H1 (cell line): Measurements from ENCODE around the gene CST9L. TPM values are rescaled to one million over a fixed set of nuclear protein-coding genes. Genes with fewer than 3 reads are reported as not detected.

Source experiments
- CTCF ChIA-PET: fragments of 300-600 bp; sonication (Branson Sonifier 250); formaldehyde crosslinking; loops from one replicate; lab custom pipeline; 2021; ENCODE audit not compliant: partially characterized antibody; lab: Charles Lee
- POLR2A ChIA-PET: fragments of 300-600 bp; sonication (Branson Sonifier 250); formaldehyde crosslinking; loops from one replicate; lab custom pipeline; 2021; ENCODE audit warnings: inconsistent platforms; ENCODE audit not compliant: partially characterized antibody; lab: Charles Lee
- DNase-seq, 2 experiments: peaks; one replicate each; pipeline versions ENCODE4 v3.0.0 to v3.0.0-alpha.2; 2010 to 2022; ENCODE audit warnings: low spot score in 2 of 2, low read depth in 1 of 2, mixed read lengths in 1 of 2
- FAIRE-seq: peaks from 2 replicates; lab custom pipeline; 2011; peaks lifted over from hg19 to GRCh38; lab: Jason Lieb, UNC
- H2AFZ ChIP-seq: 2 replicates; pipeline ENCODE4 v1.8.1; 2012; ENCODE audit warnings: low read length, inconsistent platforms
- H2AK5ac ChIP-seq: 2 replicates; pipeline ENCODE4 v1.6.1; 2013; ENCODE audit warnings: low read depth, low read length
- H2BK120ac ChIP-seq: replicated peaks from 2 replicates; pipeline ENCODE3; 2013; ENCODE audit warnings: low read depth, low read length, inconsistent platforms
- H2BK12ac ChIP-seq: 2 replicates; pipeline ENCODE4 v1.6.1; 2013; ENCODE audit warnings: low read depth, low read length
- H2BK15ac ChIP-seq: 2 replicates; pipeline ENCODE4 v1.6.1; 2013; ENCODE audit warnings: low read length
- H2BK20ac ChIP-seq: 2 replicates; pipeline ENCODE4 v1.6.1; 2013; ENCODE audit warnings: low read length
- H2BK5ac ChIP-seq: 2 replicates; pipeline ENCODE4 v1.6.1; 2013; ENCODE audit warnings: low read depth, low read length
- H3K14ac ChIP-seq: 2 replicates; pipeline ENCODE4 v1.6.1; 2013; ENCODE audit warnings: inconsistent platforms; ENCODE audit not compliant: insufficient read length
- H3K18ac ChIP-seq: 2 replicates; pipeline ENCODE4 v1.6.1; 2013; ENCODE audit warnings: low read length; ENCODE audit errors: extremely low read depth
- H3K23ac ChIP-seq: 2 replicates; pipeline ENCODE4 v1.6.1; 2013; ENCODE audit warnings: inconsistent platforms; ENCODE audit not compliant: insufficient read length
- H3K23me2 ChIP-seq: 2 replicates; pipeline ENCODE4 v1.6.1; 2013; ENCODE audit warnings: low read depth, low read length
- H3K27ac ChIP-seq: 2 replicates; pipeline ENCODE4 v1.6.1; 2011; ENCODE audit warnings: low read depth, low read length, inconsistent platforms
- H3K27me3 ChIP-seq, 4 experiments: replicated peaks in 1 of 4; 1 replicate in 1 of 4; 2 replicates in 3 of 4; pipeline versions ENCODE4 v1.6.1 to v1.8.1; 2011 to 2013; ENCODE audit warnings: low read length in 3 of 4, mild to moderate bottlenecking in 3 of 4, inconsistent platforms in 2 of 4, mixed read lengths in 2 of 4, moderate library complexity in 1 of 4; ENCODE audit not compliant: control insufficient read depth in 3 of 4, insufficient read depth in 3 of 4; ENCODE audit errors: extremely low read depth in 1 of 4
- H3K36me3 ChIP-seq, 4 experiments: 2 replicates each; pipeline versions ENCODE4 v1.6.1 to v1.8.1; 2011 to 2013; ENCODE audit warnings: mild to moderate bottlenecking in 4 of 4, low read length in 3 of 4, moderate library complexity in 2 of 4, control low read depth in 1 of 4, inconsistent platforms in 1 of 4; ENCODE audit not compliant: insufficient read depth in 4 of 4, control insufficient read depth in 2 of 4
- H3K4ac ChIP-seq: replicated peaks from 2 replicates; pipeline ENCODE3; 2013; ENCODE audit warnings: low read length, low read depth, mixed read lengths, inconsistent platforms; ENCODE audit not compliant: insufficient read length
- H3K4me1 ChIP-seq, 4 experiments: replicated peaks in 1 of 4; 1 replicate in 1 of 4; 2 replicates in 3 of 4; pipeline versions ENCODE4 v1.6.1 to v1.8.1; 2011 to 2013; ENCODE audit warnings: low read length in 3 of 4, inconsistent platforms in 2 of 4, mixed read lengths in 1 of 4; ENCODE audit not compliant: insufficient read depth in 4 of 4, control insufficient read depth in 3 of 4
- H3K4me2 ChIP-seq, 2 experiments: 2 replicates each; pipeline versions ENCODE4 v1.6.1 to v1.8.1; 2011 to 2013; ENCODE audit warnings: low read depth in 2 of 2, low read length in 2 of 2, control low read depth in 1 of 2, inconsistent platforms in 1 of 2, mild to moderate bottlenecking in 1 of 2; ENCODE audit not compliant: insufficient read depth in 1 of 2
- H3K4me3 ChIP-seq, 4 experiments: fragments of 200-600, 300-600 bp in 1 of 4; sonication (generic), shearing (Covaris generic), sonication (Bioruptor Twin) in 1 of 4; 2 replicates each; pipeline versions ENCODE4 v1.5.1 to v1.8.1; 2011 to 2016; ENCODE audit warnings: low read length in 4 of 4, low read depth in 3 of 4, control low read depth in 2 of 4, inconsistent platforms in 2 of 4, mild to moderate bottlenecking in 2 of 4, mixed read lengths in 1 of 4, moderate library complexity in 1 of 4; ENCODE audit not compliant: insufficient read depth in 2 of 4; ENCODE audit errors: extremely low read depth in 1 of 4
- H3K56ac ChIP-seq: replicated peaks from 2 replicates; pipeline ENCODE3; 2013; ENCODE audit warnings: low read depth, mild to moderate bottlenecking, mixed read lengths, low read length, inconsistent platforms; ENCODE audit not compliant: insufficient read length
- H3K79me1 ChIP-seq: 2 replicates; pipeline ENCODE4 v1.6.1; 2013; ENCODE audit warnings: low read depth, low read length, control low read depth
- H3K79me2 ChIP-seq, 2 experiments: 2 replicates each; pipeline versions ENCODE4 v1.6.1 to v1.8.1; 2012 to 2013; ENCODE audit warnings: low read length in 2 of 2, mild to moderate bottlenecking in 2 of 2, inconsistent platforms in 1 of 2; ENCODE audit not compliant: insufficient read depth in 2 of 2, control insufficient read depth in 1 of 2
- H3K9ac ChIP-seq, 4 experiments: replicated peaks in 1 of 4; 1 replicate in 1 of 4; 2 replicates in 3 of 4; pipeline versions ENCODE4 v1.6.1 to v1.8.1; 2011 to 2013; ENCODE audit warnings: low read depth in 3 of 4, low read length in 3 of 4, control low read depth in 2 of 4, mild to moderate bottlenecking in 2 of 4, moderate library complexity in 2 of 4, inconsistent platforms in 1 of 4; ENCODE audit errors: extremely low read depth in 1 of 4
- H3K9me3 ChIP-seq, 2 experiments: 2 replicates each; pipeline versions ENCODE4 v1.6.1 to v1.8.1; 2012 to 2013; ENCODE audit warnings: mild to moderate bottlenecking in 2 of 2, moderate library complexity in 2 of 2, control low read depth in 1 of 2, inconsistent platforms in 1 of 2, low read depth in 1 of 2, low read length in 1 of 2, mixed read lengths in 1 of 2; ENCODE audit not compliant: insufficient read depth in 2 of 2
- H4K20me1 ChIP-seq, 2 experiments: replicated peaks in 1 of 2; 2 replicates each; pipeline versions ENCODE3 to v1.8.1; 2011 to 2013; ENCODE audit warnings: inconsistent platforms in 2 of 2, low read length in 2 of 2, mild to moderate bottlenecking in 1 of 2; ENCODE audit not compliant: insufficient read depth in 2 of 2, control insufficient read depth in 1 of 2
- H4K5ac ChIP-seq: 2 replicates; pipeline ENCODE4 v1.6.1; 2013; ENCODE audit warnings: low read length, low read depth, mixed read lengths, inconsistent platforms; ENCODE audit not compliant: insufficient read length
- H4K8ac ChIP-seq: 2 replicates; pipeline ENCODE4 v1.8.0; 2013; ENCODE audit warnings: mild to moderate bottlenecking, moderate library complexity, low read length, inconsistent platforms; ENCODE audit not compliant: insufficient read depth; ENCODE audit errors: extremely low read depth
- H4K91ac ChIP-seq: replicated peaks from 2 replicates; pipeline ENCODE3; 2013; ENCODE audit warnings: low read length, mixed read lengths, inconsistent platforms; ENCODE audit not compliant: insufficient read length
- ATF3 ChIP-seq: IDR thresholded peaks from 2 replicates; pipeline ENCODE4 v1.6.1; 2011; ENCODE audit warnings: low read depth, mild to moderate bottlenecking, low read length; ENCODE audit not compliant: insufficient read depth
- BACH1 ChIP-seq: IDR thresholded peaks from 2 replicates; pipeline ENCODE4 v1.6.1; 2012; ENCODE audit warnings: low read length, improper control_type of control experiment
- CBX8 ChIP-seq: fragments of 300-800, 300-1000 bp; sonication (generic); IDR thresholded peaks from 2 replicates; pipeline ENCODE4 v1.7.1; 2016; ENCODE audit warnings: low read depth, low read length, borderline replicate concordance
- CEBPB ChIP-seq: IDR thresholded peaks from 2 replicates; pipeline ENCODE4 v1.6.1; 2012; ENCODE audit warnings: low read depth, low read length
- CHD1 ChIP-seq: IDR thresholded peaks from 2 replicates; pipeline ENCODE4 v1.6.1; 2012; ENCODE audit warnings: low read depth, low read length, improper control_type of control experiment
- CHD2 ChIP-seq: IDR thresholded peaks from 2 replicates; pipeline ENCODE4 v1.6.1; 2012; ENCODE audit warnings: low read length, improper control_type of control experiment
- KDM4A ChIP-seq: IDR thresholded peaks from one replicate; pipeline ENCODE4 v1.7.1; 2012; ENCODE audit warnings: low read depth, mild to moderate bottlenecking, moderate library complexity, low read length, inconsistent platforms; ENCODE audit not compliant: severe bottlenecking
- KDM5A ChIP-seq: fragments of 200-600 bp; IDR thresholded peaks from 2 replicates; pipeline ENCODE4 v1.7.1; 2012; ENCODE audit warnings: mild to moderate bottlenecking, low read length, inconsistent platforms, mixed read lengths
- POLR2AphosphoS5 ChIP-seq: IDR thresholded peaks from 2 replicates; pipeline ENCODE4 v1.6.1; 2011; ENCODE audit warnings: low read depth, low read length
- RAD21 ChIP-seq, 2 experiments: IDR thresholded peaks in 1 of 2; conservative IDR thresholded peaks in 1 of 2; 2 replicates each; pipeline ENCODE4 v1.6.1; 2011; ENCODE audit warnings: low read depth in 2 of 2, low read length in 2 of 2, improper control_type of control experiment in 1 of 2, inconsistent platforms in 1 of 2, mild to moderate bottlenecking in 1 of 2, moderate library complexity in 1 of 2
- SIRT6 ChIP-seq: IDR thresholded peaks from one replicate; pipeline ENCODE4 v1.7.1; 2012; ENCODE audit warnings: low read length, inconsistent platforms
- SP2 ChIP-seq: IDR thresholded peaks from 2 replicates; pipeline ENCODE4 v1.6.1; 2012; ENCODE audit warnings: mild to moderate bottlenecking, low read length, inconsistent platforms
- SP4 ChIP-seq: IDR thresholded peaks from 2 replicates; pipeline ENCODE4 v1.6.1; 2012; ENCODE audit warnings: low read length, inconsistent platforms
- TBP ChIP-seq: IDR thresholded peaks from 2 replicates; pipeline ENCODE4 v1.6.1; 2011; ENCODE audit warnings: low read depth, low read length, improper control_type of control experiment
- USF2 ChIP-seq: IDR thresholded peaks from 2 replicates; pipeline ENCODE4 v1.6.1; 2011; ENCODE audit warnings: low read length, improper control_type of control experiment
- WGBS, 2 experiments: shearing (Covaris generic) in 1 of 2; methylation state at CpG; one replicate each; pipeline versions ENCODE4 v1.1.6 to v1.1.7; 2013 to 2015; ENCODE audit warnings: low lambda C conversion rate in 2 of 2, mixed read lengths in 2 of 2, inconsistent platforms in 1 of 2, low coverage in 1 of 2, missing lambda C conversion rate in 1 of 2; ENCODE audit not compliant: insufficient replicate concordance in 2 of 2, insufficient coverage in 1 of 2, insufficient read length in 1 of 2; ENCODE audit errors: extremely low coverage in 1 of 2, missing lambda C conversion rate in 1 of 2; 5-methylcytosine and 5-hydroxymethylcytosine counted together
- polyA plus RNA-seq, 7 experiments: library from polyadenylated mRNA; depleted of rRNA in 3 of 7; stranded (reverse) in 5 of 7; unstranded in 2 of 7; fragments of >200 nt in 5 of 7; fragments of 200-250 nt in 2 of 7; gene quantifications; 1 replicate in 5 of 7; 2 replicates in 1 of 7; 4 replicates in 1 of 7; pipeline versions ENCODE4 v1.2.1 to v1.2.3, GENCODE V29; 2011 to 2013; ENCODE audit warnings: missing spikeins in 2 of 7, mixed read lengths in 2 of 7
- total RNA-seq: library from RNA; stranded (reverse); fragmentation: NEBNext Ultra II Directional; extraction: Animal tissue kit (Norgen Biotek cat#: 25700); gene quantifications from 2 replicates; pipeline ENCODE4 v1.2.1, GENCODE V29; 2021

The CST9L gene
- total and polyA plus RNA-seq, 2 of the 8 experiments (the other 6 are each of a cell fraction or from before 2014, with no cell fraction given) = not detected

- H4K8ac ChIP-seq = no peak overlapping the region
- no peak overlapping the region for H3K18ac ChIP-seq
- H3K27me3 ChIP-seq = no peaks in the 10 kb centered on the region
- H2BK20ac ChIP-seq = no peak overlapping the region
- H3K14ac ChIP-seq = no peak overlapping the region
- no peak overlapping the region for H3K4me3 ChIP-seq
- no peak overlapping the region for H3K9ac ChIP-seq
- no peak overlapping the region for H2AFZ ChIP-seq
- no peaks in the 10 kb centered on the region for H3K23me2 ChIP-seq
- no peak overlapping the region for H3K56ac ChIP-seq
- H2BK12ac ChIP-seq = no peak overlapping the region
- H4K5ac ChIP-seq = no peak overlapping the region
- no peak for DNase-seq
- no peak overlapping the region for H3K23ac ChIP-seq
- no peaks in the 10 kb centered on the region for H3K79me1 ChIP-seq
- H3K4ac ChIP-seq = no peak overlapping the region
- H3K79me2 ChIP-seq = no peaks in the 10 kb centered on the region
- no peaks in the 10 kb centered on the region for H4K20me1 ChIP-seq
- ChIA-PET POLR2A (no interaction called here), CTCF (no interaction called here)
- H3K4me1 ChIP-seq = no peaks in the 10 kb centered on the region
- no peaks in the 10 kb centered on the region for H3K9me3 ChIP-seq
- no peak overlapping the region for H2BK5ac ChIP-seq
- H4K91ac ChIP-seq = no peak overlapping the region
- no peak overlapping the region for H2BK120ac ChIP-seq
- WGBS, 2 experiments = 91% methylated on average over 5 of the region's 5 CpGs; no CpG with 5 or more reads in 1 of the 2 experiments
- no peak overlapping the region for H3K4me2 ChIP-seq
- H2BK15ac ChIP-seq = no peak overlapping the region
- no peak overlapping the region for H2AK5ac ChIP-seq
- H3K36me3 ChIP-seq = no peaks in the 10 kb centered on the region
- H3K27ac ChIP-seq = no peak overlapping the region
- FAIRE-seq = no peak
- TF ChIP-seq RAD21 (IDR thresholded peaks at IDR 0.05 in 1 of 2, conservative IDR thresholded peaks at IDR 0.05 in 1 of 2; ENCODE audit: low read depth in 2 of 2, low read length in 2 of 2) (no peak), CHD2 (no peak), POLR2AphosphoS5 (no peak), BACH1 (no peak), KDM5A (no peak), CHD1 (no peak), KDM4A (no peak), SIRT6 (no peak), SP2 (no peak), CBX8 (no peak), SP4 (no peak), CEBPB (no peak), USF2 (no peak), ATF3 (no peak), TBP (no peak)
Measured at GRCh38 chr20:23547613-23548012, 20.7 kb downstream of the CST9L start.
